Suprapubic skin (tissue), 3 donors: ENCODE measurements around the gene NUDT21.

Experiments used
- CTCF ChIP-seq, 2 donors: fragments of 200-600 bp in 1 of 2; fragments of 450-650 bp in 1 of 2; sonication (generic) in 1 of 2; IDR thresholded peaks; one replicate each; pipeline ENCODE4 v1.5.1; 2016 to 2019; ENCODE audit warnings: antibody characterized with exemption in 2 of 2, mild to moderate bottlenecking in 1 of 2, moderate library complexity in 1 of 2
- EP300 ChIP-seq: sonication (generic); formaldehyde crosslinking; IDR thresholded peaks from one replicate; pipeline ENCODE4 v1.6.1; 2017; ENCODE audit warnings: antibody characterized with exemption
- POLR2A ChIP-seq, 2 donors: fragments of 450-650 bp; IDR thresholded peaks; one replicate each; pipeline ENCODE4 v1.6.1; 2017; ENCODE audit warnings: antibody characterized with exemption in 2 of 2, mild to moderate bottlenecking in 2 of 2, moderate library complexity in 2 of 2

GRCh38 chr16:56493126-56493525 is 42.0 kb upstream of the NUDT21 start:
- no peak for TF ChIP-seq CTCF (IDR thresholded peaks at IDR 0.05)
- TF ChIP-seq EP300 = no peak
- no peak for TF ChIP-seq POLR2A (IDR thresholded peaks at IDR 0.05)
